Gastrocnemius medialis (tissue), 4 donors: ENCODE data around the gene SMIM31.

Experiments
- CTCF ChIP-seq, 5 experiments: fragments of 450-650 bp in 3 of 5; fragments of 200-600 bp in 2 of 5; sonication (generic) in 2 of 5; IDR thresholded peaks in 4 of 5; conservative IDR thresholded peaks in 1 of 5; 1 replicate in 4 of 5; 2 replicates in 1 of 5; pipeline ENCODE4 v1.5.1; 2016 to 2019; ENCODE audit warnings: antibody characterized with exemption in 5 of 5, mild to moderate bottlenecking in 3 of 5, moderate library complexity in 3 of 5
- POLR2A ChIP-seq, 2 donors: fragments of 450-650 bp; IDR thresholded peaks; one replicate each; pipeline ENCODE4 v1.6.1; 2017; ENCODE audit warnings: antibody characterized with exemption in 2 of 2, mild to moderate bottlenecking in 2 of 2, moderate library complexity in 2 of 2

GRCh38 chr4:164790249-164790648 is 36.3 kb downstream of the SMIM31 start:
- TF ChIP-seq CTCF (IDR thresholded peaks at IDR 0.05 in 4 of 5, conservative IDR thresholded peaks at IDR 0.05 in 1 of 5) (no peak), POLR2A (IDR thresholded peaks at IDR 0.05) (no peak)
